ENCODE measurements around the gene ME1.

ME1 gene

GRCh38 chr6:83193747-83194566 lies 236.9 kb downstream of the ME1 start:
- H4K8ac ChIP-seq (ENCODE audit: low read depth, low read length): no peak overlapping the region
- peak overlapping the region; percentile 81 for H3K18ac ChIP-seq (ENCODE audit: low read length)
- H2BK5ac ChIP-seq (ENCODE audit: low read length): no peak overlapping the region
- H3K9ac ChIP-seq (ENCODE audit: low read depth, low read length, poor library complexity): peak overlapping the region; percentile 67
- H3K14ac ChIP-seq (ENCODE audit: low read length): no peak overlapping the region
- H2BK12ac ChIP-seq (ENCODE audit: low read length): no peak overlapping the region
- no peak overlapping the region for H2BK120ac ChIP-seq (ENCODE audit: low read depth, low read length)
- H3K27ac ChIP-seq (replicated peaks; ENCODE audit: low read length): peak overlapping the region; percentile 63
- peaks cover 3 to 8% of the 10 kb centered on the region in 2 donors for H3K4me1 ChIP-seq (ENCODE audit: control insufficient read depth in 2 of 2, insufficient read depth in 1 of 2, low read depth in 1 of 2, low read length in 2 of 2)
- no peak overlapping the region for H2AK5ac ChIP-seq (ENCODE audit: low read depth, low read length)
- peak overlapping the region; percentile 31 for H3K23ac ChIP-seq (ENCODE audit: low read depth, low read length, poor library complexity)
- H3K9me3 ChIP-seq (replicated peaks in 1 of 2; ENCODE audit: control insufficient read depth in 2 of 2, insufficient read depth in 1 of 2, low read depth in 1 of 2, low read length in 2 of 2): no peaks in the 10 kb centered on the region
- no peak overlapping the region for H3K4ac ChIP-seq (ENCODE audit: low read length)
- H3K36me3 ChIP-seq (replicated peaks in 1 of 2; ENCODE audit: control insufficient read depth in 2 of 2, insufficient read depth in 2 of 2, low read length in 2 of 2): peaks cover 11 to 53% of the 10 kb centered on the region in 2 donors
- H3K4me3 ChIP-seq (ENCODE audit: low read length in 2 of 2): peak overlapping the region; percentile 73 to 95
- H3K27me3 ChIP-seq (ENCODE audit: control insufficient read depth in 3 of 3, insufficient read depth in 3 of 3, low read depth in 1 of 3, low read length in 3 of 3): no peaks in the 10 kb centered on the region
- peak; percentile 67 for DNase-seq (ENCODE audit: low spot score)
- no peaks in the 10 kb centered on the region for H3K79me1 ChIP-seq (ENCODE audit: low read depth, low read length)
- peak overlapping the region; percentile 93 for H2AFZ ChIP-seq (ENCODE audit: low read length)
- H3K4me2 ChIP-seq (ENCODE audit: insufficient read depth, low read length, poor library complexity, severe bottlenecking): peak overlapping the region; percentile 68
- no peak overlapping the region for H2BK15ac ChIP-seq (ENCODE audit: low read length)
- no CpG with 5 or more reads among the region's 44 CpGs for WGBS, 2 donors (ENCODE audit: extremely low coverage in 2 of 2, insufficient read length in 2 of 2, insufficient replicate concordance in 1 of 2)
- no peak overlapping the region for H4K91ac ChIP-seq (ENCODE audit: low read depth, low read length, poor library complexity)

- Histone ChIP-seq H3K9me3 (replicated peaks in 1 of 2; ENCODE audit: control insufficient read depth in 2 of 2, insufficient read depth in 1 of 2, low read depth in 1 of 2, low read length in 2 of 2) (no peaks in the 10 kb centered on the region), H3K79me1 (ENCODE audit: low read depth, low read length) (no peaks in the 10 kb centered on the region), H3K23ac (ENCODE audit: low read depth, low read length, poor library complexity) (peak within 1 kb of the TSS; percentile 94), H2AFZ (ENCODE audit: low read length) (peak within 1 kb of the TSS; percentile 93), H4K91ac (ENCODE audit: low read depth, low read length, poor library complexity) (peak within 1 kb of the TSS; percentile 18), H3K9ac (ENCODE audit: low read depth, low read length, poor library complexity) (peak within 1 kb of the TSS; percentile 88), H4K8ac (ENCODE audit: low read depth, low read length) (no peak within 1 kb of the TSS), H2AK5ac (ENCODE audit: low read depth, low read length) (no peak within 1 kb of the TSS), H3K18ac (ENCODE audit: low read length) (peak within 1 kb of the TSS; percentile 95), H2BK120ac (ENCODE audit: low read depth, low read length) (no peak within 1 kb of the TSS), H3K36me3 (replicated peaks in 1 of 2; ENCODE audit: control insufficient read depth in 2 of 2, insufficient read depth in 2 of 2, low read length in 2 of 2) (peaks cover 15 to 61% of the 10 kb centered on the region in 2 donors), H2BK5ac (ENCODE audit: low read length) (peak within 1 kb of the TSS; percentile 58), H3K4me2 (ENCODE audit: insufficient read depth, low read length, poor library complexity, severe bottlenecking) (peak within 1 kb of the TSS; percentile 68), H3K27ac (replicated peaks; ENCODE audit: low read length) (peak within 1 kb of the TSS; percentile 63), H3K4me1 (ENCODE audit: control insufficient read depth in 2 of 2, insufficient read depth in 1 of 2, low read depth in 1 of 2, low read length in 2 of 2) (peaks cover 3 to 8% of the 10 kb centered on the region in 2 donors), H3K14ac (ENCODE audit: low read length) (peak within 1 kb of the TSS; percentile 60), H3K4me3 (ENCODE audit: low read length in 2 of 2) (peak within 1 kb of the TSS; percentile 73 to 95), H3K4ac (ENCODE audit: low read length) (no peak within 1 kb of the TSS), H2BK15ac (ENCODE audit: low read length) (no peak within 1 kb of the TSS), H2BK12ac (ENCODE audit: low read length) (no peak within 1 kb of the TSS), H3K27me3 (ENCODE audit: control insufficient read depth in 3 of 3, insufficient read depth in 3 of 3, low read depth in 1 of 3, low read length in 3 of 3) (no peaks in the 10 kb centered on the region)
- DNase-seq (ENCODE audit: low spot score): peak; percentile 86
- WGBS, 2 donors (ENCODE audit: extremely low coverage in 2 of 2, insufficient read length in 2 of 2, insufficient replicate concordance in 1 of 2): no CpG with 5 or more reads among the region's 88 CpGs
Measured at GRCh38 chr6:83192871-83193746, 237.7 kb downstream of the ME1 start, which contains the start of the genes PGM3 and RWDD2A. TSS of gene PGM3 (minus strand) at chr6:83193265. CDS start at chr6:83191012, 2,253 bp downstream. TSS of gene RWDD2A (plus strand) at chr6:83193357. CDS start at chr6:83194452, 1,095 bp downstream.

GRCh38 chr6:83192456-83192855 lies 238.4 kb downstream of the ME1 start:
- H2AFZ ChIP-seq (ENCODE audit: low read length): peak overlapping the region; percentile 93
- no peak overlapping the region for H3K14ac ChIP-seq (ENCODE audit: low read length)
- H3K18ac ChIP-seq (ENCODE audit: low read length): no peak overlapping the region
- no peak overlapping the region for H2AK5ac ChIP-seq (ENCODE audit: low read depth, low read length)
- H3K27me3 ChIP-seq (ENCODE audit: control insufficient read depth in 3 of 3, insufficient read depth in 3 of 3, low read depth in 1 of 3, low read length in 3 of 3): no peaks in the 10 kb centered on the region
- H2BK5ac ChIP-seq (ENCODE audit: low read length): peak overlapping the region; percentile 58
- no peak overlapping the region for H4K8ac ChIP-seq (ENCODE audit: low read depth, low read length)
- peaks cover 13 to 64% of the 10 kb centered on the region in 2 donors for H3K36me3 ChIP-seq (replicated peaks in 1 of 2; ENCODE audit: control insufficient read depth in 2 of 2, insufficient read depth in 2 of 2, low read length in 2 of 2)
- peak overlapping the region; percentile 87 for H3K9ac ChIP-seq (ENCODE audit: low read depth, low read length, poor library complexity)
- no peak overlapping the region for H3K27ac ChIP-seq (replicated peaks; ENCODE audit: low read length)
- H3K4ac ChIP-seq (ENCODE audit: low read length): no peak overlapping the region
- peak overlapping the region; percentile 73 to 95 for H3K4me3 ChIP-seq (ENCODE audit: low read length in 2 of 2)
- DNase-seq (ENCODE audit: low spot score): no peak
- no peaks in the 10 kb centered on the region for H3K79me1 ChIP-seq (ENCODE audit: low read depth, low read length)
- H3K23ac ChIP-seq (ENCODE audit: low read depth, low read length, poor library complexity): no peak overlapping the region
- no peak overlapping the region for H2BK12ac ChIP-seq (ENCODE audit: low read length)
- H3K4me2 ChIP-seq (ENCODE audit: insufficient read depth, low read length, poor library complexity, severe bottlenecking): peak overlapping the region; percentile 54
- peaks cover 3 to 8% of the 10 kb centered on the region in 2 donors for H3K4me1 ChIP-seq (ENCODE audit: control insufficient read depth in 2 of 2, insufficient read depth in 1 of 2, low read depth in 1 of 2, low read length in 2 of 2)
- no peak overlapping the region for H4K91ac ChIP-seq (ENCODE audit: low read depth, low read length, poor library complexity)
- no peaks in the 10 kb centered on the region for H3K9me3 ChIP-seq (replicated peaks in 1 of 2; ENCODE audit: control insufficient read depth in 2 of 2, insufficient read depth in 1 of 2, low read depth in 1 of 2, low read length in 2 of 2)
- no peak overlapping the region for H2BK120ac ChIP-seq (ENCODE audit: low read depth, low read length)
- no CpG with 5 or more reads among the region's 4 CpGs for WGBS, 2 donors (ENCODE audit: extremely low coverage in 2 of 2, insufficient read length in 2 of 2, insufficient replicate concordance in 1 of 2)
- H2BK15ac ChIP-seq (ENCODE audit: low read length): no peak overlapping the region

Measured in neuronal stem cell (in vitro differentiated cells).